GM23248 (cell line): ENCODE data around the gene FBXW11. TPM values are rescaled to one million over a fixed set of nuclear protein-coding genes. Genes with fewer than 3 reads are reported as not detected.
"Not testable (repeated sequence)": the region's sequence is repeated elsewhere in the genome, so short reads cannot be mapped to it uniquely, and the experiment has no call there.

Source experiments
- DNase-seq: peaks from one replicate; pipeline ENCODE4 v3.0.0-alpha.2; 2015
- H2AFZ ChIP-seq: fragments of 200-600 bp; sonication (generic); 2 replicates; pipeline ENCODE4 v1.6.1; 2016; ENCODE audit warnings: antibody characterized with exemption
- H3F3A ChIP-seq: fragments of 200-600 bp; sonication (generic); 2 replicates; pipeline ENCODE4 v1.6.1; 2016; ENCODE audit warnings: mild to moderate bottlenecking, antibody characterized with exemption, mixed run types; ENCODE audit not compliant: insufficient read depth
- H3K27ac ChIP-seq: fragments of 200-600 bp; sonication (generic); 2 replicates; pipeline ENCODE4 v1.5.1; 2016; ENCODE audit warnings: mild to moderate bottlenecking
- H3K27me3 ChIP-seq: fragments of 200-600 bp; sonication (generic); replicated peaks from 2 replicates; pipeline ENCODE4 v1.6.1; 2016; ENCODE audit warnings: mild to moderate bottlenecking; ENCODE audit not compliant: insufficient read depth
- H3K36me3 ChIP-seq: fragments of 200-600 bp; sonication (generic); 2 replicates; pipeline ENCODE4 v1.6.1; 2016; ENCODE audit warnings: low read depth, mild to moderate bottlenecking
- H3K4me1 ChIP-seq: fragments of 200-600 bp; sonication (generic); 2 replicates; pipeline ENCODE4 v1.6.1; 2016; ENCODE audit warnings: mild to moderate bottlenecking; ENCODE audit not compliant: insufficient read depth
- H3K4me2 ChIP-seq: fragments of 200-600 bp; sonication (generic); one replicate; pipeline ENCODE4 v1.6.1; 2016; ENCODE audit warnings: mild to moderate bottlenecking; ENCODE audit not compliant: unreplicated experiment
- H3K4me3 ChIP-seq: fragments of 200-600 bp; sonication (generic); 2 replicates; pipeline ENCODE4 v1.5.1; 2016; ENCODE audit warnings: mild to moderate bottlenecking
- H3K79me2 ChIP-seq: fragments of 200-600 bp; sonication (generic); 2 replicates; pipeline ENCODE4 v1.6.1; 2016; ENCODE audit warnings: mild to moderate bottlenecking; ENCODE audit not compliant: insufficient read depth
- H3K9ac ChIP-seq: fragments of 200-600 bp; sonication (generic); 2 replicates; pipeline ENCODE4 v1.6.1; 2016; ENCODE audit warnings: mild to moderate bottlenecking
- H3K9me2 ChIP-seq: fragments of 200-600 bp; sonication (generic); 2 replicates; pipeline ENCODE4 v1.6.1; 2016; ENCODE audit warnings: mixed run types, mild to moderate bottlenecking, moderate library complexity; ENCODE audit not compliant: insufficient read depth
- H3K9me3 ChIP-seq: fragments of 200-600 bp; sonication (generic); one replicate; pipeline ENCODE4 v1.6.1; 2017; ENCODE audit warnings: low read depth
- H4K20me1 ChIP-seq: fragments of 200-600 bp; sonication (generic); 2 replicates; pipeline ENCODE4 v1.6.0; 2016; ENCODE audit not compliant: insufficient read depth
- EZH2 ChIP-seq: fragments of 200-600 bp; sonication (generic); IDR thresholded peaks from 2 replicates; pipeline ENCODE4 v1.6.1; 2018; ENCODE audit warnings: antibody characterized with exemption, mild to moderate bottlenecking; ENCODE audit not compliant: insufficient read depth, poor library complexity, severe bottlenecking
- EZH2phosphoT487 ChIP-seq: fragments of 200-600 bp; sonication (generic); IDR thresholded peaks from 2 replicates; pipeline ENCODE4 v1.6.1; 2018; ENCODE audit warnings: antibody characterized with exemption, moderate library complexity, mild to moderate bottlenecking, low read depth; ENCODE audit not compliant: insufficient read depth
- WGBS, 2 experiments: methylation state at CpG; one replicate each; pipeline ENCODE4 v1.1.6; 2015 to 2017; ENCODE audit warnings: low lambda C conversion rate in 2 of 2, low coverage in 1 of 2; ENCODE audit errors: missing lambda C conversion rate in 2 of 2; 5-methylcytosine and 5-hydroxymethylcytosine counted together
- in situ Hi-C: fragments of 300-500 bp; cut with MboI; formaldehyde crosslinking; loops from 2 replicates; pipeline ENCODE4 v1.15.0; 2020
- polyA plus RNA-seq: library from polyadenylated mRNA; unstranded; fragments of >200 nt; fragmentation: Nextera tagmentation; extraction: Ambion mirVana; gene quantifications from 2 replicates; pipeline ENCODE4 v1.2.1, GENCODE V29; 2016
- total RNA-seq: library from RNA; depleted of rRNA; stranded (reverse); fragments of >200 nt; shearing (Covaris generic); gene quantifications from 2 replicates; pipeline ENCODE4 v1.2.3, GENCODE V29; 2014

The FBXW11 gene
- total and polyA plus RNA-seq, 2 experiments from 2014 or later, result 30.6 to 78.0 TPM

DNA sequence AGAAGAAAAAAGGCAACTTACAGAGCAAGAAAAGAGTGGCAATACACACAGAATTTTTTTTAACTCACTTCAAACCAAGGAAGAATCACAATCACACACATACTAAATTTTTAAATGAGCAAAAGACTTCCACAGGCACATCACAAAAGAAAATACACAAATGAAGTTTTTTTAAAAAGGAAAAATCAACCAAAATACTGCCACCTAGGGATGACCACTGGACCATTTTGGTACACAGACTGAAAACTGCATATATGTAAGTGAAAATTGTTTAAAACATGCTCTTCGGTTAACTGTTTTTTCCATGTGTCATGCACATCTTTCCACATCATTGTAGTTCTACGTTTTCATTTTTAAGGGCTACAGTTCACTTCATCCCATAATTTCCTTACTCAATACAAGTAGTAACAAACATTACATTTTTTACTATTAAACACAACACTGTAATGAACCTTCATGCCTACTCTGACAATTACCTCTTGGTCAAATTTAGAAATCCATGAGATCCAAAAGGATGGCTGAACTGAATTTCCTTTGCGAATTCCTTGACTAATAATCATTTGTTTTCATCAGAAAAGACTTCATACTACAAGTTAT, 79.0 kb downstream of the FBXW11 start:
- in situ Hi-C loops, result no loop called here
- Histone ChIP-seq H3K36me3 (no peaks in the 10 kb centered on the region), H3K4me2 (no peak overlapping the region), H3K9me3 (no peaks in the 10 kb centered on the region), H3K79me2 (peaks cover 100% of the 10 kb centered on the region), H3K9me2 (no peaks in the 10 kb centered on the region), H2AFZ (no peak overlapping the region), H4K20me1 (peaks cover 41% of the 10 kb centered on the region; the same call in 1 of the 2 replicates), H3K9ac (no peak overlapping the region), H3K4me3 (no peak overlapping the region), H3K27me3 (no peaks in the 10 kb centered on the region), H3F3A (no peaks in the 10 kb centered on the region), H3K4me1 (no peaks in the 10 kb centered on the region), H3K27ac (no peak overlapping the region)
- WGBS, 2 experiments, result 78 to 79% methylated on average over 3 of the region's 3 CpGs
- TF ChIP-seq EZH2phosphoT487 (no peak), EZH2 (no peak)
- peak; percentile 40 for DNase-seq

DNA sequence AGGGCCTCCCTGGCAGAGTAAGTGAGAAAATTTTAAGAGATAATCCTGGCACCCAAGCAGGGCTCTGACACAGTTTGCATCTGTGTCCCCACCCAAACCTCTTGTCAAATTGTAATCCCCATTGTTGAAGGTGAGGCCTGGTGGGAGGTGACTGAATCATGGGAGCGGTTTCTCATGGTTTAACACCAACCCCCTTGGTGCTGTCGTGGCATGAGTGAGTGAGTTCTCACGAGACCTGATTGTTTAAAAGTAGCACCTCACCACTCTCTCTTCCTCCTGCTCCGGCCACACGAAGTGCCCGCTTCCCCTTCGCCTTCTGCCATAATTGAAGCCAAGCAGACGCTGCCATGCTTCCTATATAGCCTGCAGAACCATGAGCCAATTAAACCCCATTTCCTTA, 80.1 kb downstream of the FBXW11 start:
- no peak for TF ChIP-seq EZH2phosphoT487
- no peak for TF ChIP-seq EZH2
- H3F3A ChIP-seq, result no peaks in the 10 kb centered on the region
- in situ Hi-C loops, result no loop called here
- no peak overlapping the region for H3K27ac ChIP-seq
- no peak overlapping the region for H3K9ac ChIP-seq
- no peaks in the 10 kb centered on the region for H3K27me3 ChIP-seq
- H3K4me1 ChIP-seq, result no peaks in the 10 kb centered on the region
- H4K20me1 ChIP-seq, result peaks cover 53% of the 10 kb centered on the region; the same call in 1 of the 2 replicates
- no peak overlapping the region for H2AFZ ChIP-seq
- 97% methylated on average over 8 of the region's 8 CpGs for WGBS, 2 experiments
- H3K4me2 ChIP-seq, result no peak overlapping the region
- DNase-seq, result no peak
- no peaks in the 10 kb centered on the region for H3K9me2 ChIP-seq
- peaks cover 100% of the 10 kb centered on the region for H3K79me2 ChIP-seq
- H3K9me3 ChIP-seq, result no peaks in the 10 kb centered on the region
- H3K4me3 ChIP-seq, result no peak overlapping the region
- no peaks in the 10 kb centered on the region for H3K36me3 ChIP-seq

DNA sequence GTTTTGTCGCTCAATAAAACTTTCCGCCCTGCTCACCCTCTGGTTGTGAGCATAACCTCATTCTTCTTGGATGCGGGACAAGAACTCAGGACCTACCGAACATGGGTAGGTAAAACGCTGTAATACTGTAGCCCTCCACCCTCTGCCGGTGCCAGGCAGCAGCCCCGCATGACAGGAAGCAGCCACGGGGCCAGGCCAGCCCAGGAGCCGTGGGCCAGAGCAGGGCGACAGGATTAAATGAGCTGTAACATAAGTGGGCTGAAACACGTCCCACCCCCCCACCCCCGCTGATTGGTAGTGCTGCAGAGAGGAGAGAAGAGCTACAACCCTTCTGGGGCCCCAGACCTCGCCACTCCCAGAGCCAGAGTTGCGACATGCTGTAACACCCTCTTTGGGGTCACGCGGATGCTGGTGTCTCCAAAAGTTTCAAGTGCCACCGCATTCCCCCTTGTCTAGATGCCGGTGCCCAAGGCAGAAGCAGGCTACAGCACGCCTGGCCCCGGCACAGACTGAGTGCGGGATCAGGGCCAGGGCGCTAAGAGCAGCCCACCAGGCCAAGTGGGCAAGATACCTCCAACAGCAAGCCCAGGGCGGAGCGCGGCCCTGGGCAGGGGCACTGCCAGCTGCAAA, 81.8 kb downstream of the FBXW11 start:
- in situ Hi-C loops, result no loop called here
- WGBS, 2 experiments, result 99% methylated on average over 25 of the region's 25 CpGs
- TF ChIP-seq EZH2phosphoT487 (no peak), EZH2 (no peak)
- no peaks in the 10 kb centered on the region for H3K27me3 ChIP-seq
- H3K4me2 ChIP-seq, result no peak overlapping the region
- H3K79me2 ChIP-seq, result peaks cover 100% of the 10 kb centered on the region
- H3F3A ChIP-seq, result no peaks in the 10 kb centered on the region
- no peaks in the 10 kb centered on the region for H3K36me3 ChIP-seq
- H4K20me1 ChIP-seq, result peaks cover 53% of the 10 kb centered on the region; the same call in 1 of the 2 replicates
- no peaks in the 10 kb centered on the region for H3K4me1 ChIP-seq
- no peak overlapping the region for H3K4me3 ChIP-seq
- no peak overlapping the region for H3K27ac ChIP-seq
- no peaks in the 10 kb centered on the region for H3K9me3 ChIP-seq
- no peaks in the 10 kb centered on the region for H3K9me2 ChIP-seq
- H2AFZ ChIP-seq, result no peak overlapping the region
- DNase-seq, result no peak
- no peak overlapping the region for H3K9ac ChIP-seq

DNA sequence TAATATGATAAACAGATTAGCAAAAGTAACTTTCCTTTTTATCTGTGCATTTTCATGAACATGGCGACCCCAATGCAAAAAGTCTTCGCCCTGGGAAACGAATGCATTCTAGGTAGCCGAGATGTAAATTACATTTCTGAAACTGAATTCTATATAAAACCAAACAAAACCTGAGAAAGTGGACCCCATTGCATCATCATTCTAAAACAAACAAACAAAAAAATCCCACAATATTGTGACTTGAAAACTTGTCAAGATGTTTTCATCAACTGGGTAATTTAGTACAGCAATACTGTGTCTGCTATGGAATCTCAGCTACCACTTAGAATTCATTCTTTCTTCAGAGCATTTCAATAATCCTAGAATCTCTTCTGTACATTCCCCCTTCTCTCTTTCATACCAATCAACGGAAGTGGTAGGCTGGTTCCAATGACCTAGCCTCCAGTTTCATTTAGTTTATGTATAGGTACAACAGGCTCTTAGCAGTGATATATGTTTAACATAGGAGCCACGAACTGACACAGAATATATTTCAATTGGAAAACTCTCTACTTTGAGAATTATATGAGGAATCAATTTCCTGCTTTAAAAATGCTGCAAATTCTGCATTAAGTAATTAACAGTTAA, 85.6 kb downstream of the FBXW11 start:
- Histone ChIP-seq H3F3A (no peaks in the 10 kb centered on the region), H3K9me2 (no peaks in the 10 kb centered on the region), H3K4me2 (no peak overlapping the region), H2AFZ (no peak overlapping the region), H3K9me3 (no peaks in the 10 kb centered on the region), H3K27ac (no peak overlapping the region), H3K79me2 (peaks cover 100% of the 10 kb centered on the region), H4K20me1 (peaks cover 43% of the 10 kb centered on the region; the same call in 1 of the 2 replicates), H3K4me1 (no peaks in the 10 kb centered on the region), H3K4me3 (no peak overlapping the region), H3K27me3 (no peaks in the 10 kb centered on the region), H3K36me3 (no peaks in the 10 kb centered on the region), H3K9ac (no peak overlapping the region)
- 89 to 92% methylated on average over 6 of the region's 6 CpGs for WGBS, 2 experiments
- TF ChIP-seq EZH2 (no peak), EZH2phosphoT487 (no peak)
- in situ Hi-C loops, result no loop called here
- DNase-seq, result no peak

DNA sequence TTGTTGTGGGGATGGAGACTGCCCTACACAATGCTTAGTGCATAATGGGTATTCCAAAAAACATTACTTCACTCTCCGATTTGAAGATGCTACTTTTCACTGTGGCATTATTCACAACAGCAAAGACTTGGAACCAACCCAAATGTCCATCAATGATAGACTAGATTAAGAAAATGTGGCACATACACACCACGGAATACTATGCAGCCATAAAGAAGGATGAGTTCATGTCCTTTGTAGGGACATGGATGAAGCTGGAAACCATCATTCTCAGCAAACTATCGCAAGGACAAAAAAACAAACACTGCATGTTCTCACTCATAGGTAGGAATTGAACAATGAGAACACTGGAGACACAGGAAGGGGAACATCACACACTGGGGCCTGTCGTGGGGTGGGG, 90.7 kb downstream of the FBXW11 start:
- H3K4me2 ChIP-seq, H3K4me3 ChIP-seq, H3K9ac ChIP-seq, H3K27ac ChIP-seq, H3K27me3 ChIP-seq, H3K36me3 ChIP-seq, H3K9me3 ChIP-seq, H3F3A ChIP-seq, DNase-seq, H3K9me2 ChIP-seq, H2AFZ ChIP-seq: not testable (repeated sequence)
- Histone ChIP-seq H3K79me2 (peaks cover 98% of the 10 kb centered on the region), H3K4me1 (peaks cover 17% of the 10 kb centered on the region), H4K20me1 (peaks cover 23% of the 10 kb centered on the region; the same call in 1 of the 2 replicates)
- whole genome bisulfite sequencing, 2 experiments, result 94 to 96% methylated on average over 3 to 4 of the region's 4 CpGs
- in situ Hi-C loops, result loop anchor here (10.0 kb wide), 1 partner anchor 119 kb away; no protein-coding TSS in a partner anchor
